ENCODE results near the gene DEPDC5. TPM values are rescaled to one million over a fixed set of nuclear protein-coding genes. Genes with fewer than 3 reads are reported as not detected.

DEPDC5 gene
- total and polyA plus RNA-seq, 9 of the 15 experiments (the other 6 are each of a cell fraction or from before 2014, with no cell fraction given): 2.3 to 12.3 (median 10.7) TPM

DNA sequence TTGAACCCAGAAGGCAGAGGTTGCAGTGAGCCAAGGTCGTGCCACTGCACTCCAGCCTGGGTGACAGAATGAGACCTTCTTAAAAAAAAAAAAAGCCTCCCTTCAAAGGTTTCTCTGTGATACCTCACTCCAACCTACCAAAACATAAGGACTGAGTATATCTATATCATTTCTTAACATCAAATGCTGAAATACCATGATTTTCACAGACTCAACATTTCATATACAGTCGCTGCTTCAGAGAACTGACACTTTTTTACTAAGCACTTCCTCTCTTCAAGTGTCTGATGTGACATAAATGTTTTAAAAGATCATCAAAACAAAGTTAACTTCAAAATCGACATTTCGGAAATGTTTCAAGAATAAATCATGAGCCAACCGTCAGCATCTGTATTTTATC is 15.9 kb upstream of the DEPDC5 start:
- no peaks in the 10 kb centered on the region for H3K9me3 ChIP-seq (replicated peaks; ENCODE audit: control insufficient read depth, insufficient read depth, low read depth, low read length)
- BruUV-seq (replicated peaks): no TSS peak
- ATAC-seq (no peak), DNase-seq (ENCODE audit: extremely low read depth in 1 of 4, low spot score in 3 of 4) (no peak), FAIRE-seq (no peak)
- TF ChIP-seq RBM17 (IDR thresholded peaks at IDR 0.05; ENCODE audit: borderline replicate concordance, low read depth, low read length) (no peak), NCOA6 (IDR thresholded peaks at IDR 0.05) (no peak), ZNF24 (IDR thresholded peaks at IDR 0.05) (no peak), USF2 (CRISPR knock-in tag; IDR thresholded peaks at IDR 0.05) (no peak), NFYB (IDR thresholded peaks at IDR 0.05; ENCODE audit: extremely low read depth, insufficient read length) (no peak), NCOR1 (IDR thresholded peaks at IDR 0.05) (no peak), ZNF282 (CRISPR knock-in tag; IDR thresholded peaks at IDR 0.05) (no peak), ZNF717 (CRISPR knock-in tag; IDR thresholded peaks at IDR 0.05) (no peak)
- TF ChIP-seq, protein P1, sequence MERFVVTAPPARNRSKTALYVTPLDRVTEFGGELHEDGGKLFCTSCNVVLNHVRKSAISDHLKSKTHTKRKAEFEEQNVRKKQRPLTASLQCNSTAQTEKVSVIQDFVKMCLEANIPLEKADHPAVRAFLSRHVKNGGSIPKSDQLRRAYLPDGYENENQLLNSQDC (CRISPR knock-in tag; IDR thresholded peaks at IDR 0.05): no peak
- TF ChIP-seq, protein P2, sequence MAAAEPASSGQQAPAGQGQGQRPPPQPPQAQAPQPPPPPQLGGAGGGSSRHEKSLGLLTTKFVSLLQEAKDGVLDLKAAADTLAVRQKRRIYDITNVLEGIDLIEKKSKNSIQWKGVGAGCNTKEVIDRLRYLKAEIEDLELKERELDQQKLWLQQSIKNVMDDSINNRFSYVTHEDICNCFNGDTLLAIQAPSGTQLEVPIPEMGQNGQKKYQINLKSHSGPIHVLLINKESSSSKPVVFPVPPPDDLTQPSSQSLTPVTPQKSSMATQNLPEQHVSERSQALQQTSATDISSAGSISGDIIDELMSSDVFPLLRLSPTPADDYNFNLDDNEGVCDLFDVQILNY (CRISPR knock-in tag; IDR thresholded peaks at IDR 0.05): no peak
- H3K36me3 ChIP-seq (ENCODE audit: control insufficient read depth, insufficient read depth, low read length): peaks cover 59% of the 10 kb centered on the region; the same call in 2 of the 3 replicates
- no peaks in the 10 kb centered on the region for H3K9me1 ChIP-seq (ENCODE audit: control insufficient read depth, insufficient read depth, low read length)
- POLR2A ChIA-PET: interaction anchor here (1.4 kb wide), 1 partner anchor 15 kb away, joined by 3 read pairs; no protein-coding TSS in a partner anchor
- H3K4me1 ChIP-seq (replicated peaks in 1 of 2; ENCODE audit: control insufficient read depth in 2 of 2, insufficient read depth in 2 of 2, low read length in 2 of 2): no peaks in the 10 kb centered on the region; a peak in 1 of 5 replicates
- no peak overlapping the region for H3K4me3 ChIP-seq
- no peak overlapping the region for H2AFZ ChIP-seq (ENCODE audit: low read depth, low read length)
- CTCF ChIA-PET (ENCODE audit: low intra/inter-chr PET ratio): no interaction called here
- H3K9ac ChIP-seq (ENCODE audit: insufficient read depth in 1 of 2, low read depth in 2 of 2, low read length in 2 of 2): no peak overlapping the region
- peaks cover 51% of the 10 kb centered on the region for H3K79me2 ChIP-seq (ENCODE audit: control insufficient read depth, insufficient read depth, low read length)
- intact Hi-C loops (cut with micrococcal nuclease) (no loop called here), in situ Hi-C loops (cut with MboI) (no loop called here)
- no peaks in the 10 kb centered on the region for H4K20me1 ChIP-seq (replicated peaks; ENCODE audit: control insufficient read depth, insufficient read depth, low read length)
- no peak overlapping the region for H3K27ac ChIP-seq (ENCODE audit: extremely low read depth, low read depth, low read length)
- no peaks in the 10 kb centered on the region for H3K27me3 ChIP-seq (ENCODE audit: control insufficient read depth in 2 of 2, insufficient read depth in 2 of 2, low read length in 2 of 2)
- no peak overlapping the region for H3K4me2 ChIP-seq (ENCODE audit: insufficient read depth, low read length)
- 88% methylated on average over 5 of the region's 5 CpGs for WGBS (ENCODE audit: insufficient coverage, low coverage, missing lambda C conversion rate)

Measured in K562 (cell line).